H54 (cell line): ENCODE results near the gene DDX10.

Source experiments
- DNase-seq: peaks from one replicate; pipeline ENCODE4 v3.0.0; 2011; ENCODE audit warnings: low spot score, mixed read lengths; ENCODE audit not compliant: insufficient read length
- FAIRE-seq: peaks from 3 replicates; lab custom pipeline; 2011; peaks lifted over from hg19 to GRCh38; lab: Jason Lieb, UNC
- POLR2A ChIP-seq: IDR thresholded peaks from 2 replicates; pipeline ENCODE4 v1.6.1; 2011; ENCODE audit warnings: low read depth, mild to moderate bottlenecking, low read length

DDX10 gene

DNA sequence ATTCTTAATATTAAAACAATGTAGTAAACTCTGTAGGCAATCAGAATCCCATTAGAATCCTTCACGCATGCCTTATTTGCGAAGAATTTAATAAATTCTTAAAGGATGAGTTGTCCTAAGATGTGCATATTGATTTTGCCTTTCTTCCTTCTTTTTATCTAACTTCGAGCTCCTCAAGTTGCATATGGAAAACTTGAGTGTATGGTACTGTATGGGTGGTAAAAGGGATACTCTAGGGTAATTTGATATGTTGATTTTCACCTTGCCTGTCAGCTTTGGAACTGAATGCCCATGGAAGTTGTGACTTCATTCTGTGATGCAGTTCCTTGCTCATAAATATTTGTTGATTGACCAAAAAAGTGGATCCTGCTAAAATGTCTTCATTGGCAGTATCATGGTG, 193.8 kb downstream of the DDX10 start:
- TF ChIP-seq POLR2A = no peak
- FAIRE-seq = no peak
- no peak for DNase-seq

- DNase-seq = no peak
- TF ChIP-seq POLR2A = no peak
- FAIRE-seq = no peak
Observed at GRCh38 chr11:108859510-108859909, 194.6 kb downstream of the DDX10 start.

- no peak for FAIRE-seq
Observed at GRCh38 chr11:108863528-108863927, 198.7 kb downstream of the DDX10 start.

DNA sequence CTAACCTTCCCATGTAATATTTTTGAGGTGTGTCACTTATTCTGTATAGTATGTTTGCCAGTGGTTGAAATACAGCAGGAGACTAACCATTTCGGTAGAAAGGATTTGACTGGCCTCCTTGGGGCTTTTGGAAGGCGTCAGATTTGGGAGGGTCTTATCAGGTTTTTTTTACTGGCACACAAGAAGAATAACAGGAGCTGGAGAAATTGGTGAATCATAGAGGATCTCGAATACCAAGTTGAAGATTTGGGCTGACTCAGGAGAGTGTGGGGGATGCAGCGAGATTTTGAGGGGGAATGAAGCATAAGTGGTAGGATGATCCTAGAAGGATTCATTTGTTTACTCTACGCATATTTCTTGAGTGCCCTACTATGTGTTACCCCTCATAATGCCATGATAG, 200.5 kb downstream of the DDX10 start:
- TF ChIP-seq POLR2A = no peak
- no peak for FAIRE-seq
- no peak for DNase-seq

More at GRCh38 chr11:108863528-108863927, 198.7 kb downstream of the DDX10 start:
- no peak for DNase-seq
- no peak for TF ChIP-seq POLR2A

- FAIRE-seq (no peak), DNase-seq (no peak)
- no peak for TF ChIP-seq POLR2A
Observed at GRCh38 chr11:108866781-108867180, 201.9 kb downstream of the DDX10 start.

- FAIRE-seq (peak; percentile 84), DNase-seq (no peak)
- no peak for TF ChIP-seq POLR2A
Observed at GRCh38 chr11:108870373-108871020, 205.6 kb downstream of the DDX10 start.

- no peak for TF ChIP-seq POLR2A
- peak; percentile 11 for FAIRE-seq
- no peak for DNase-seq
Observed at GRCh38 chr11:108871152-108871551, 206.3 kb downstream of the DDX10 start.

DNA sequence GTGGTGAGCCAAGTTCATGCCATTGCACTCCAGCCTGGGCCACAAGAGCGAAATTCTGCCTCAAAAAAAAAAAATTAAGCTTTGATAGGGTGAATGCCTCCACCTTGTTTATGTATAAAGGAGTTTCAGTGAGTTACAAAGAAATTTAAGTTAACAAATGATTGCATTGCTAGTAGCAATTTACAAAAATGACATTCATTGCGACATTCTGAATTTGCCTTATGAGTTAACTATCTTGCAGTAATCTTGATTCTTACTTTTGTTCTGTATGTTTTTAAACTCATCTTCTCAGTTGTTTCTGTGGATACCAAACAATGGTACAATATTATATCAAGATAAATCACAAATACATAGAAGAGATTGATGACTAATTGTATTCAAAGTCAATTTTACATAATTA, 207.0 kb downstream of the DDX10 start:
- no peak for TF ChIP-seq POLR2A
- no peak for DNase-seq
- FAIRE-seq = no peak

DNA sequence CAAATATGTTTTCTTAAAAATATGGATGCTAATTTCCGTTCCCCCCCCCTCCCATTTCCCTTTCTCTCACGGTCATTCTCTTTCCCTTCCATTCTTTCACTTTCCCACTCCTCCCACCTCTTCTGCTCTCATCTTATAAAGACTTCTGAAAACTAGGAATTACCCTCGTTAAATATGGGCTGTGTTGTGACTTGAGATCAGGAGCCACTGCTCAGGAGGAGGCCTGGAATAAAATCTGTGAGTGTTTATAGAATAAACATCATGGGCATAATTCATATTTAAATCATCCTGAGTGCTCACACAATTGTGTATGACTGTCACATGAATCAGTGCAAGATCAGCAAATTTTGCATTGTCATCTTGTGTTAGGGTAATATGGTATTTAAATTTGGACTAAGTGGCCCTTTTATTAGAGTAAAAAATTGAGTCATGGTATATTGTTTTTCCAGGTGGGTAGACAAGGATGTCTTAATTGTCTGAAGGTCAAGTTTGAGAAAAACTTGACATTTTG, 208.0 kb downstream of the DDX10 start:
- no peak for DNase-seq
- FAIRE-seq = no peak
- no peak for TF ChIP-seq POLR2A

DNA sequence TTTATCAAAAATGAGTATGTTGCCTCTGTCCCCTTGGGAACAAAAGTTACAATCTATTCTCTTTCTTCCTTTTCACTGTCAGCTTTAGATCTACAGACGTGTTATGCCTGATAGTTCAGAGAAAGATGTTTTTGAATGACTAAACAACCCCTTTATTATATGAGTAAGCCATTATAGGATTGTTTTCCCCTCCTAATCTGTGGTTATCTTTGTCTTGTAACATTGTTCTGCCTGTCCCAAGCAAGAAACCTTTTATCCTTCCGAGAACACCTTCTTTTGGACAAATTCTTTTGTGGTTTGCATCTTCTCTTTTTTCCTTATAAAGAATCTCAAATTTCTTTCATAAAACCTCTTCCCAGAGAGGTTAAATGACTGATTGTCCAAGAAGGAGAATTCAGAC, 208.4 kb downstream of the DDX10 start:
- DNase-seq (no peak), FAIRE-seq (peak; percentile 62)
- TF ChIP-seq POLR2A = no peak

DNA sequence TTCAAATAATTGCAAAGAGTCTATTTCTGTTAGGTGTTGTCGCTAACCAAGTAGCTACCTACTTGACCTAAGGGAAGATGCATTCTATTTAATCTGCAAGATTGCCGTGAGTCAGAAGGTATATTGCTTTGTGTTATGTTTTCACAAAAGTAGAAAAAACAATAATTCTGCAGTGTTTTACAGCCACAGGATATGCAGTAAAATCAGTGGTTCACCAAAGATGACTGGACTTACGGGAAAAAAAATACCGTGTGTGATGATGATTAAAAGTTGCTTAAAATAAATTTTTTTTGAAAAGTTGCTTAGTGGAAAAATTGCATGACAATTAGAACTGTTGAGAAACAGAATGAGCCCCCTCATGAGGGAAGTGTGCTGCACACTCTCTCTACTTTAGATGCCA, 209.1 kb downstream of the DDX10 start:
- FAIRE-seq (no peak), DNase-seq (no peak)
- no peak for TF ChIP-seq POLR2A

DNA sequence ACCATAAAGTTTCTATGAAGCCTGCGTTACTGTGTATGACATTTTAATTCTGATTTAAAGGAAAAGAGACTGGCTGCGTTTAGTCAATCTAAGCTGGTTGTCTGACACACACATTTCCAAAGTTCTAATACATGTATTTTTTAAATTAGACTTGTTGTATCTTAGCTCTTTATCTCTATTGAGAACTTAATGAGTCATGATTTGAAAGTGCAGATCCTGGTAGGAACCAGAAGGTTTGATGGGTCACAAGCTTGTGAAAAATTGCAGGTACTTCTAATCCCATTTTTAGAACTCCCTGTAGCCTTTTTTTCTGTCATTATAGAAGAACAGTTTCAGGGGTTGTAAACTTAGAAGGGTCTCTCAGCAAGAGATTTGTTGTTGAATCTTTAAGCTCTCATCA, 210.3 kb downstream of the DDX10 start:
- no peak for DNase-seq
- FAIRE-seq = no peak
- no peak for TF ChIP-seq POLR2A

DNA sequence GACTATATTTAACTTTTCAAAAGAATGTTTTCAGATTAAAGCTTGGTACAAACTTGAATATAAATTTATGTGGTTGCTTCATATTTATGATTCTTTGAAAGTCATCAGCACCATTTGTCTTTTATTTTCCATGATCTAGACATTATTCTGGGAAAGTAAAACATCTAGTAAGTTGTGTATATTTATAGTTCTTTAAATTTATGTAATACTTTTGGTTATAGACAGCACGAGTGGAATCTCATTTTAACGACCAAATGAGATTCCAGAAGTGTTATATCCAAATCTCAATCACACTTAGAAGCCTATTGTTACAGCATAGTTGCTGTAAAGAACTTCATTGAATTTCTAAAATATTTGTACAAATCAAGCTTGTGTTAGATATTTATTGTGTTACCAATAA, 212.3 kb downstream of the DDX10 start:
- no peak for FAIRE-seq

GRCh38 chr11:108880510-108880909, 215.6 kb downstream of the DDX10 start:
- no peak for TF ChIP-seq POLR2A
- FAIRE-seq (no peak), DNase-seq (no peak)

More for the DNA sequence above, 212.3 kb downstream of the DDX10 start:
- DNase-seq = no peak
- TF ChIP-seq POLR2A = no peak

- FAIRE-seq (no peak), DNase-seq (no peak)
- no peak for TF ChIP-seq POLR2A
Observed at GRCh38 chr11:108881131-108881530, 216.3 kb downstream of the DDX10 start.
